ENCODE results near the gene SLC4A9.
"Not testable (repeated sequence)": the region's sequence is repeated elsewhere in the genome, so short reads cannot be mapped to it uniquely, and the experiment has no call there.

Gene SLC4A9

DNA sequence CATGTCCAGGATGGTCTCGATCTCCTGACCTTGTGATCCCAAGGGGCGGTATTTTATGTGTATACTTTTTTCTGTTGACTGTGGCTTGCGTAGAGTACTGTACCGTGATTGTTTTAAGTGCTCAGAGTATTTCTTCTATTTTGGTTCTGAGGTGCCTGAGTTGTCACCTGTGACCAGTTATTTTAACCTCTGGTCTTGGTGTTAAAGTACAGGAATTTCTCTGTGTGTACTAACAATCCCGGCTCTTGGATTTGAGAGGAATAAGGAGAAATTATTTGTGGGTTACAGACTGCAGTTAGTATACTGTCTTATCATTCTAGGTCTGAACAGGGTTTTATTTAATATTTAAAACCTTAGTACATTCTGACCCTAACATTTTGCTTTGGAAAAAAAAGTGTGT, 43.6 kb downstream of the SLC4A9 start:
- H3K27ac ChIP-seq (ENCODE audit: low read depth, low read length) = no peak overlapping the region
- peaks cover 32% of the 10 kb centered on the region for H3K4me1 ChIP-seq (ENCODE audit: insufficient read depth, low read length)

DNA sequence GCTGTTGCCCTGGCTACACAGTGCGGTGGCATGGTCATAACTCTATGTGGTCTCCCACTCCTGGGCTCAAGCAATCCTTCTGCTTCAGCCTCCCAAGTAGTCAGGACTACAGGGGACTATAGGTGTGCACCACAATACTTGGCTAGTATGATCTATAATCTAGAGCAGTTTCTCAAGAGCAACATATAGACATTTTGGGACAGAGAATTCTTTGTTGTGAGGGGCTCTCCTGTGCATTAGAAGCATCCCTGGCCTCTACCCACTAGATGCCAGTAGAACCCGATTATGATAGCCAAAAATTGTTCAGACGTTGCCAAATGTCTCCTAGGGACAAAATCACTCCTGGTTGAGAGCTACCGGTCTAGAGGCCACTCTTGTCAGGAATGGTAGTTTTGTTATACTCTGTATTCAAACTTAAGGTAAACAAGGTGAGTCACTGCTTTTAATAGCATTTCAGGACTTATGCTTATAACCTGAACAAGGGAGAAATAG, 48.8 kb downstream of the SLC4A9 start:
- Histone ChIP-seq H3K9ac (ENCODE audit: low read length) (no peak overlapping the region), H3K27me3 (ENCODE audit: control insufficient read depth in 1 of 2, insufficient read depth in 2 of 2, low read length in 2 of 2) (no peaks in the 10 kb centered on the region), H3K4me3 (ENCODE audit: low read depth in 1 of 2, low read length in 2 of 2) (no peak overlapping the region), H3K4me1 (ENCODE audit: insufficient read depth, low read length) (peaks cover 17% of the 10 kb centered on the region), H3K9me3 (ENCODE audit: low read length) (no peaks in the 10 kb centered on the region), H3K27ac (ENCODE audit: low read depth, low read length) (no peak overlapping the region), H3K36me3 (ENCODE audit: insufficient read depth, low read length) (no peaks in the 10 kb centered on the region)

More for the DNA sequence above, 43.6 kb downstream of the SLC4A9 start:
- H3K9me3 ChIP-seq (ENCODE audit: low read length) = no peaks in the 10 kb centered on the region
- no peaks in the 10 kb centered on the region for H3K36me3 ChIP-seq (ENCODE audit: insufficient read depth, low read length)
- no peak overlapping the region for H3K9ac ChIP-seq (ENCODE audit: low read length)
- H3K4me3 ChIP-seq (ENCODE audit: low read depth in 1 of 2, low read length in 2 of 2) = peak overlapping the region in 1 of 2 donors; percentile 72
- H3K27me3 ChIP-seq (ENCODE audit: control insufficient read depth in 1 of 2, insufficient read depth in 2 of 2, low read length in 2 of 2) = no peaks in the 10 kb centered on the region

- no peak overlapping the region for H3K9ac ChIP-seq (ENCODE audit: low read length)
- no peaks in the 10 kb centered on the region for H3K36me3 ChIP-seq (ENCODE audit: insufficient read depth, low read length)
- H3K9me3 ChIP-seq (ENCODE audit: low read length) = no peaks in the 10 kb centered on the region
- no peaks in the 10 kb centered on the region for H3K27me3 ChIP-seq (ENCODE audit: control insufficient read depth in 1 of 2, insufficient read depth in 2 of 2, low read length in 2 of 2)
- no peak overlapping the region for H3K27ac ChIP-seq (ENCODE audit: low read depth, low read length)
- no peak overlapping the region for H3K4me3 ChIP-seq (ENCODE audit: low read depth in 1 of 2, low read length in 2 of 2)
- peaks cover 4% of the 10 kb centered on the region for H3K4me1 ChIP-seq (ENCODE audit: insufficient read depth, low read length)
Measured at GRCh38 chr5:140413230-140413629, 53.2 kb downstream of the SLC4A9 start.

- H3K27me3 ChIP-seq (ENCODE audit: control insufficient read depth in 1 of 2, insufficient read depth in 2 of 2, low read length in 2 of 2) = no peaks in the 10 kb centered on the region
- no peak overlapping the region for H3K27ac ChIP-seq (ENCODE audit: low read depth, low read length)
- no peaks in the 10 kb centered on the region for H3K36me3 ChIP-seq (ENCODE audit: insufficient read depth, low read length)
- H3K9ac ChIP-seq (ENCODE audit: low read length) = no peak overlapping the region
- H3K4me1 ChIP-seq (ENCODE audit: insufficient read depth, low read length) = peaks cover 8% of the 10 kb centered on the region
- no peaks in the 10 kb centered on the region for H3K9me3 ChIP-seq (ENCODE audit: low read length)
- H3K4me3 ChIP-seq (ENCODE audit: low read depth in 1 of 2, low read length in 2 of 2) = no peak overlapping the region
Measured at GRCh38 chr5:140417235-140417634, 57.2 kb downstream of the SLC4A9 start.

DNA sequence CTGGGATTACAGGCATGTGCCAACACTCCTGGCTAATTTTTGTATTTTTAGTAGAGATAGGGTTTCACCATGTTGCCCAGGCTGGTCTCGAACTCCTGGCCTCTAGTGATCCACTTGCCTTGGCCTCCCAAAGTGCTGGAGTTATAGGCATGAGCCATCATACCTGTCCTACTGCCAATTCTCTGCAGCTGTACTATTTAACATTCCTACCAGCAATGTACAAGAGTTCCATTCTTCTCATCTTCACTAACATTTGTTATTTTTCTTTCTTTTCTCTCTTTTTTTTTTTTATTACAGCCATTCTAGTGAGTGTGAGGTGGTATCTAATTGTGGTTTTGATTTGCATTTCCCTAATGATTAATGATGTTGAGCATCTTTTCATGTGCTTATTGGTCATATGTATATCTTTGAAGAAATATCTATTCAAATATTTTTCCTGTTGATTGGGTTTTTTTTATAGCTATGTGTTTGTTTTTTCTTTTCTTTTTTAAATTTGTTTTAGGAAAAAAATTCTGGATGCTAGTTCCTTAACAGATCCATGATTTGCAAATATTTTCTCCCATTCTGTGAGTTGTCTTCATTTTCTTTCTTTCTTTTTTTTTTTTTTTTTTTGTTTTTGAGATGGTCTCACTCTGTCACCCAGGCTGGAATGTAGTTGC, 59.0 kb downstream of the SLC4A9 start:
- Histone ChIP-seq H3K4me1 (ENCODE audit: insufficient read depth, low read length) (peaks cover 16% of the 10 kb centered on the region), H3K27me3 (ENCODE audit: control insufficient read depth in 1 of 2, insufficient read depth in 2 of 2, low read length in 2 of 2) (no peaks in the 10 kb centered on the region), H3K27ac (ENCODE audit: low read depth, low read length) (no peak overlapping the region), H3K9me3 (ENCODE audit: low read length) (no peaks in the 10 kb centered on the region), H3K4me3 (ENCODE audit: low read depth in 1 of 2, low read length in 2 of 2) (no peak overlapping the region), H3K9ac (ENCODE audit: low read length) (no peak overlapping the region), H3K36me3 (ENCODE audit: insufficient read depth, low read length) (no peaks in the 10 kb centered on the region)

GRCh38 chr5:140420226-140420570, 60.2 kb downstream of the SLC4A9 start:
- H3K4me1 ChIP-seq (ENCODE audit: insufficient read depth, low read length) = peaks cover 16% of the 10 kb centered on the region
- H3K27ac ChIP-seq (ENCODE audit: low read depth, low read length) = no peak overlapping the region

DNA sequence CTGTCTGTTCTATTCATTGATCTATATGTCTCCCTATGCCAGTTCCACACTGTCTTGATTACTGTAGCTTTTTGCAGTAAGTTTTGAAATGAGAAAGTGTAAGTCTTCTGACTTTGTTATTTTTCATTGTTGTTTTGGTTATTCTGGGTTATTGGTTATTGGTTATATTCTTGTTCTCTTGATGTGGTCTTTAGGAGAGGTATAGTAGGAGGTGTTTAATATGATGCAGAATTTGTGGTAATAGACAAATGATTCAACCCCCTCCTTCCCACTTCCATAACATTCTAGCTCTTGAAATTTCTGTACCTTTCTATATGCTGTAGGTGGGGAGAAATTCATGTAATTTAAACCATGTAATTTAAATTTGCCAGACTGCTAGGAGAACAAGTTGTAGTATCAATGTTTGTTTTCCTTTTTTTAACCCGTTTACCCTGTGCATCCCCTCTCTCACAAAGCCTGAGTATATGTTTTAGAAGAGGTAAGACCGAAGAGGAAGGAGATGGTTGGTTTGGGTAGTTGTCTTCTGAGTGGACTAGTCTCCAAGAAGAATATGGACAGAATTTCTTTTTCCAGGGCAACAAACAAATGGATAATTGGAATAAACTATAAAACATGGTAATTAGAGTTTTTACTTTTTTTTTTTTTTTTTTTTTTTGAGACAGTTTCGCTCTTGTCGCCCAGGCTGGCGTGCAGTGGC, 60.8 kb downstream of the SLC4A9 start:
- Histone ChIP-seq H3K4me1 (ENCODE audit: insufficient read depth, low read length) (peaks cover 16% of the 10 kb centered on the region), H3K9me3 (ENCODE audit: low read length) (no peaks in the 10 kb centered on the region), H3K9ac (ENCODE audit: low read length) (no peak overlapping the region), H3K27ac (ENCODE audit: low read depth, low read length) (no peak overlapping the region), H3K36me3 (ENCODE audit: insufficient read depth, low read length) (no peaks in the 10 kb centered on the region), H3K27me3 (ENCODE audit: control insufficient read depth in 1 of 2, insufficient read depth in 2 of 2, low read length in 2 of 2) (no peaks in the 10 kb centered on the region), H3K4me3 (ENCODE audit: low read depth in 1 of 2, low read length in 2 of 2) (no peak overlapping the region)

More at GRCh38 chr5:140420226-140420570, 60.2 kb downstream of the SLC4A9 start:
- Histone ChIP-seq H3K9ac (ENCODE audit: low read length) (no peak overlapping the region), H3K9me3 (ENCODE audit: low read length) (no peaks in the 10 kb centered on the region), H3K4me3 (ENCODE audit: low read depth in 1 of 2, low read length in 2 of 2) (no peak overlapping the region), H3K27me3 (ENCODE audit: control insufficient read depth in 1 of 2, insufficient read depth in 2 of 2, low read length in 2 of 2) (no peaks in the 10 kb centered on the region), H3K36me3 (ENCODE audit: insufficient read depth, low read length) (no peaks in the 10 kb centered on the region)

DNA sequence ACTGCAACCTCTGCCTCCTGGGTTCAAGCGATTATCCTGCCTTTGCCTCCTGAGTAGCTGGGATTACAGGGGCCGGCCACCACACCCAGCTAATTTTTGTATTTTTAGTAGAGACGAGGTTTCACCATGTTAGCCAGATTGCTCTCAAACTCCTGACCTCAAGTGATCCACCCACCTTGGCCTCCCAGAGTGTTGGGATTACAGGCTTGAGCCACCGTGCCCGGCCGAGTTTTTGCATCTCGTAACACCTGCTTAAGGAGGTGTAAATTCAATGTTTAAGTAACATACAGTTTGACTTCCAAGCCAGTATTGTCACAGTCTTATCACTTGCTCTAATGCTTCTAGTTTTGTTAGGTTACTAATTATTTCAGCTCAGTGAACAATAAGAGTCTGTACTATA, 61.4 kb downstream of the SLC4A9 start:
- not testable (repeated sequence) for H3K36me3 ChIP-seq (ENCODE audit: insufficient read depth, low read length)

GRCh38 chr5:140423609-140424008, 63.6 kb downstream of the SLC4A9 start:
- Histone ChIP-seq H3K27ac (ENCODE audit: low read depth, low read length) (no peak overlapping the region), H3K27me3 (ENCODE audit: control insufficient read depth in 1 of 2, insufficient read depth in 2 of 2, low read length in 2 of 2) (no peaks in the 10 kb centered on the region), H3K36me3 (ENCODE audit: insufficient read depth, low read length) (no peaks in the 10 kb centered on the region), H3K4me3 (ENCODE audit: low read depth in 1 of 2, low read length in 2 of 2) (no peak overlapping the region), H3K4me1 (ENCODE audit: insufficient read depth, low read length) (peaks cover 16% of the 10 kb centered on the region), H3K9ac (ENCODE audit: low read length) (no peak overlapping the region), H3K9me3 (ENCODE audit: low read length) (no peaks in the 10 kb centered on the region)

More for the DNA sequence above, 61.4 kb downstream of the SLC4A9 start:
- H3K4me1 ChIP-seq (ENCODE audit: insufficient read depth, low read length) = peaks cover 16% of the 10 kb centered on the region
- H3K4me3 ChIP-seq (ENCODE audit: low read depth in 1 of 2, low read length in 2 of 2); H3K9ac ChIP-seq (ENCODE audit: low read length); H3K27ac ChIP-seq (ENCODE audit: low read depth, low read length); H3K27me3 ChIP-seq (ENCODE audit: control insufficient read depth in 1 of 2, insufficient read depth in 2 of 2, low read length in 2 of 2); H3K9me3 ChIP-seq (ENCODE audit: low read length): not testable (repeated sequence)

DNA sequence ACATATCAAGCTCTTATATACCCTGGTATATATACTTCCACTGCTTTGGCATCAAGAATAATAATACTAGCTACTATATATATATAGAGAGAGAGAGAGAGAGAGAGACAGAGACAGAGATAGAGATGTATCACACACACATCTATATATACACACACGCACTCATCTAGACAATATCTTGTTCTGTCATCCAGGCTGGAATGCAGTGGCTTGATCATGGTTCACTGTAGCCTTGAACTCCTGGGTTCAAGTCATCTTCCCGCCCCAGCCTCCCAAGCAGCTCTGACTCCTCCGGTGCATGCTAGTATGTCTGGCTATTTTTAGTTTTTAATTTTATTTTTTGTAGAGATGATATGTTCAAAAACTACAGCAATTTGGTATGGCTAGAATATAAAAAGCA, 64.1 kb downstream of the SLC4A9 start:
- H3K27me3 ChIP-seq (ENCODE audit: control insufficient read depth in 1 of 2, insufficient read depth in 2 of 2, low read length in 2 of 2) = no peaks in the 10 kb centered on the region
- H3K27ac ChIP-seq (ENCODE audit: low read depth, low read length) = no peak overlapping the region
- no peak overlapping the region for H3K9ac ChIP-seq (ENCODE audit: low read length)
- H3K4me3 ChIP-seq (ENCODE audit: low read depth in 1 of 2, low read length in 2 of 2) = no peak overlapping the region
- no peaks in the 10 kb centered on the region for H3K36me3 ChIP-seq (ENCODE audit: insufficient read depth, low read length)
- no peaks in the 10 kb centered on the region for H3K9me3 ChIP-seq (ENCODE audit: low read length)
- peaks cover 16% of the 10 kb centered on the region for H3K4me1 ChIP-seq (ENCODE audit: insufficient read depth, low read length)

All from muscle layer of colon (tissue), 2 donors.